ENCODE results near the gene STK32B. TPM values are rescaled to one million over a fixed set of nuclear protein-coding genes. Genes with fewer than 3 reads are reported as not detected.

STK32B gene
- total and polyA plus RNA-seq, 2 of the 4 experiments (the other 2 are of a cell fraction), result 5.5 to 6.3 TPM

- POLR2A ChIA-PET (ENCODE audit: unreplicated experiment), result no interaction called here
- no TSS peak for BruUV-seq (replicated peaks)
Measured at GRCh38 chr4:5029447-5029846, 21.8 kb upstream of the STK32B start.

More at GRCh38 chr4:5029447-5029846, 21.8 kb upstream of the STK32B start:
- TF ChIP-seq RFX5 (IDR thresholded peaks at IDR 0.05; ENCODE audit: low read depth, low read length), result no peak
- no peak for TF ChIP-seq BHLHE40 (IDR thresholded peaks at IDR 0.05; ENCODE audit: low read depth, low read length)
- TF ChIP-seq ELK1 (IDR thresholded peaks at IDR 0.05; ENCODE audit: borderline replicate concordance, low read depth, low read length), result no peak
- no peak for TF ChIP-seq MXI1 (IDR thresholded peaks at IDR 0.05; ENCODE audit: borderline replicate concordance, low read depth, low read length)
- TF ChIP-seq RCOR1 (IDR thresholded peaks at IDR 0.05; ENCODE audit: insufficient replicate concordance, low read length), result no peak
- TF ChIP-seq POLR2A (IDR thresholded peaks at IDR 0.05; ENCODE audit: low read depth, low read length), result no peak
- TF ChIP-seq CHD1 (IDR thresholded peaks at IDR 0.05; ENCODE audit: low read depth, low read length), result no peak
- no peak for TF ChIP-seq FOS (IDR thresholded peaks at IDR 0.05; ENCODE audit: low read depth, low read length)
- no peak for TF ChIP-seq CTCF (conservative IDR thresholded peaks at IDR 0.05; ENCODE audit: low read depth, low read length)
- Histone ChIP-seq H3K27me3 (ENCODE audit: control insufficient read depth, insufficient read depth, low read length) (peaks cover 37% of the 10 kb centered on the region), H3K27ac (ENCODE audit: insufficient read depth, low read length) (no peak overlapping the region), H2BK5ac (ENCODE audit: low read depth, low read length, poor library complexity, severe bottlenecking) (no peak overlapping the region), H2AK5ac (ENCODE audit: low read depth, low read length) (no peak overlapping the region), H2AK9ac (replicated peaks; ENCODE audit: low read depth, low read length, poor library complexity) (no peak overlapping the region), H3K9me1 (ENCODE audit: insufficient read depth, low read length) (0 out of 2 replicates have a peak, but pooled peaks cover 3% of the 10 kb centered on the region), H3K4me3 (ENCODE audit: insufficient read depth, low read depth, low read length) (no peak overlapping the region), H3K79me1 (ENCODE audit: low read depth in 1 of 2, low read length in 2 of 2) (no peaks in the 10 kb centered on the region), H3K56ac (ENCODE audit: extremely low read depth, insufficient read depth, low read length) (no peak overlapping the region), H3K23ac (ENCODE audit: low read depth, low read length) (no peak overlapping the region), H3K36me3 (ENCODE audit: control insufficient read depth, insufficient read depth, low read length) (no peaks in the 10 kb centered on the region), H3K9ac (ENCODE audit: low read depth, low read length) (no peak overlapping the region), H2BK15ac (ENCODE audit: low read depth, low read length) (no peak overlapping the region), H4K20me1 (ENCODE audit: insufficient read depth, low read length) (no peaks in the 10 kb centered on the region), H2BK20ac (ENCODE audit: low read depth, low read length) (no peak overlapping the region), H4K5ac (ENCODE audit: low read depth, low read length) (no peak overlapping the region), H2BK120ac (ENCODE audit: low read depth, low read length) (no peak overlapping the region), H2AFZ (replicated peaks; ENCODE audit: low read length, poor library complexity) (no peak overlapping the region), H3K18ac (ENCODE audit: low read depth, low read length) (no peak overlapping the region), H4K8ac (ENCODE audit: low read depth in 2 of 2, low read length in 2 of 2) (no peak overlapping the region), H3K14ac (replicated peaks; ENCODE audit: low read depth, low read length) (no peak overlapping the region), H3K9me3 (ENCODE audit: control insufficient read depth, insufficient read depth, low read length) (no peaks in the 10 kb centered on the region), H4K91ac (ENCODE audit: insufficient read depth, low read depth, low read length) (no peak overlapping the region), H3K4me2 (ENCODE audit: low read depth, low read length) (no peak overlapping the region), H3K4me1 (ENCODE audit: control insufficient read depth, insufficient read depth, low read length) (peaks cover 15% of the 10 kb centered on the region), H3K4ac (ENCODE audit: low read depth, low read length) (no peak overlapping the region)
- DNase-seq (no peak), ATAC-seq (ENCODE audit: low read depth) (no peak)
- CTCF ChIA-PET, result no interaction called here
- dilution Hi-C loops (cut with HindIII; ENCODE audit: low sequenced_read_pairs, unreplicated experiment), result no loop called here
- WGBS, 2 experiments (ENCODE audit: extremely low coverage in 2 of 2, insufficient read length in 1 of 2), result 67% methylated on average over 1 of the region's 8 CpGs; no CpG with 5 or more reads in 1 of the 2 experiments
- intact Hi-C loops (cut with micrococcal nuclease), result no loop called here
- in situ Hi-C loops (cut with MboI; ENCODE audit: low sequenced_read_pairs), result no loop called here
